A204.1 (cell line): Measurements from ENCODE around the gene CLK1.
"Not testable (repeated sequence)": the region's sequence is repeated elsewhere in the genome, so short reads cannot be mapped to it uniquely, and the experiment has no call there.

Source experiments
- FAIRE-seq: peaks from 2 replicates; lab custom pipeline; 2012; peaks lifted over from hg19 to GRCh38; lab: Jason Lieb, UNC

CLK1 gene

GRCh38 chr2:200851398-200852248, 12.8 kb downstream of the CLK1 start:
- FAIRE-seq = no peak

GRCh38 chr2:200850512-200851256, 13.8 kb downstream of the CLK1 start:
- FAIRE-seq = no peak

- FAIRE-seq = no peak
These were observed 16.5 kb downstream of the CLK1 start for GRCh38 chr2:200847939-200848338.

DNA sequence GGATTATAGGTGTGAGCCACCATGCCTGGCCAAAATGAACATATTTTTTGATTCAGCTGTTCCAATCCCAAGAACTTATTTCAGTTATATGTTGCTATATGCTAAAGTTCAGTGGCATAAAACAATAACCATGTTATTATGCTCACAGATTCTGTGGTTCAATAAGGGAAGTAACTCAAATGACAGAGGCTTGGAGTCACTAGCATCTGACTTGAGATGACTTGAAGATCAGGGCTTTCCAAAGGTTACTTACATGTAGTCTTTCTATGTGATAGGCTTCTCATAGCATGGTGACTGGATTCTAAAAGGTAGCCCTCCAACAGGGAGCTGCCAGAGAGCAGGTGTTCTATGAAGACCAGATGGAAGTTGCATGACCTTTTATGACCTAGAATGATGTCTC, 17.2 kb downstream of the CLK1 start:
- FAIRE-seq = no peak

GRCh38 chr2:200845669-200846325, 18.7 kb downstream of the CLK1 start:
- no peak for FAIRE-seq

- FAIRE-seq = no peak
These were observed 19.3 kb downstream of the CLK1 start for GRCh38 chr2:200845194-200845593.

DNA sequence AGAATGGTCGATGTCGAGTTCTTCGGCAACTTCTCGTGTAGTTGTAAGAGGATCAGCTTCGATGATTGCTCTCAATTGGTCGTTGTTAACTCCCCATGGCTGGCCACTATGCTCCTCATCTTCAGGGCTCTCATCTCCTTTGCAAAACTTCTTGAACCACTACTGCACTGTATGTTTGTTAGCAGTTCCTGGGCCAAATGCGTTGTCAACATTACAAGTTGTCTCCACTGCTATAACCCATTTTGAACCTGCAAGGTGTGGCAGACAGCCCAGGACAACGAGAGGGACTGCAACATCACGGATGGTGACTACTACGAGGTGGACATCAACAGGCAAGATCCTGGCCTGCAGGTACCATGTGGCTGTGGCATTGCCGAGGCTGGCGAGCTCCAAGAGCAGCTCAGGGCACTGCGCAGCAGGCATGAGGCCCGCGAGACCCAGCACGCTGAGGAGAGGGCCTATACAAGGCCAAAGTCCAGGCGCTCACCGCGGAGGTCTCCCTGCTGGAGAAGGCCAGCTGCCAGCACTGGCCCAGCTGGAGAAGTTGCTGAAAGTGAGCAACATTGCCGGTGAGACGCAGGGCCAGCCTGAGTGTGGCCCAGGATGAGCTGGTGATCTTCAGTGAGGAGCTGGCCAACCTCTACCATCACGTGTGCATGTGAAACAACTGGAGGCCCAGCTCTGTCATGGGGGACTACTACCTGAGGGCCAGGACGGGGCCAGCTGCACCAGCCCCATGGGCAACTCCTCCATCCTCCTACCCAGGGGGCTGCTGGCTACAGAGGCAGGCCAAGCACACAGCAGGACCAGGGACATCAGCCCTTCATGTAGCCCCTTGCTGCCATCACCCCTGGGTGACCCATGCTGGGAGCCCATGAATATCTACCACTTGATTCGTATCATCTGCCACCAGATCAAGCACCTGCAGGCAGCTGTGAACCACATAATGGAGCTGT, 20.2 kb downstream of the CLK1 start:
- FAIRE-seq = no peak

DNA sequence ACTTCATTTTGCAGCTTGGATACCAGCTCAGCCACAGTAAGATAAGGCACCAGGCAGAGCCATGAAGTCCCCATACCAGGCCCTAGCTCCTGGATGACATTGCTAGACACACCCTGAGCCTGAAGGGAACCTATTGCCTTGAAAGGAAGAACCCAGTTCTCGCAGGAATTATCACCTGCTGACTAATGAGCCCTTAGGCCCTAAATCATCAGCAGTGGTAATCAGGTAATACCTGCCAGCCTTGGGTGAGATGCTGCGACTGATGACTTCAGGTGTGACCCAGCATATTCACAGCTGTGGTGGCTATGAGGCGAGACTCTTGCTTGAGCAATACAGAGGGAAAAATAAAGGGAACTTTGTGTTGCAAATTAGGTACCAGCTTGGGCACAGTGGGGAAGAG, 24.9 kb downstream of the CLK1 start:
- FAIRE-seq = no peak

- FAIRE-seq = no peak
These were observed 29.8 kb downstream of the CLK1 start for GRCh38 chr2:200834701-200835100.

DNA sequence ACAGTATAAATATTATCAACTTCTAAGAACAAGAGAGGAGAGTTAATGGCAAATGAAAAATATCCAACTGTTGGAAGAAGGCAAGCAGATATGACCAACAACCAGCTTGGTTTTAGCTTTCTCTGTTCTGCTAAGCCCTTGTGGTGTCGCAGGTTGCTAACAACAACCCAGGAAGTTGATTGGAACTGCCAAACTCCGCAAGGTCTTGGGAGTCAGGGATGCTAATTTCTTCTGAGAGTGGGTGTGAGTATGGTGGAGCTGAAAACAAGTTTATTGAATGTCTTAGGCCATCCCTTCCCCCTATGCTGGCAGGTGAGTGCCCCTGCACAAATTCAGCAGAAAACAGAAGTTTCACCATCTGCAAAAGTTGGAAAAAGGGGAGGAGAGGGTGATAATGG, 35.2 kb downstream of the CLK1 start:
- no peak for FAIRE-seq

GRCh38 chr2:200828572-200829257, 35.7 kb downstream of the CLK1 start:
- FAIRE-seq = no peak

- FAIRE-seq = no peak
These were observed 36.4 kb downstream of the CLK1 start for GRCh38 chr2:200828104-200828503.

DNA sequence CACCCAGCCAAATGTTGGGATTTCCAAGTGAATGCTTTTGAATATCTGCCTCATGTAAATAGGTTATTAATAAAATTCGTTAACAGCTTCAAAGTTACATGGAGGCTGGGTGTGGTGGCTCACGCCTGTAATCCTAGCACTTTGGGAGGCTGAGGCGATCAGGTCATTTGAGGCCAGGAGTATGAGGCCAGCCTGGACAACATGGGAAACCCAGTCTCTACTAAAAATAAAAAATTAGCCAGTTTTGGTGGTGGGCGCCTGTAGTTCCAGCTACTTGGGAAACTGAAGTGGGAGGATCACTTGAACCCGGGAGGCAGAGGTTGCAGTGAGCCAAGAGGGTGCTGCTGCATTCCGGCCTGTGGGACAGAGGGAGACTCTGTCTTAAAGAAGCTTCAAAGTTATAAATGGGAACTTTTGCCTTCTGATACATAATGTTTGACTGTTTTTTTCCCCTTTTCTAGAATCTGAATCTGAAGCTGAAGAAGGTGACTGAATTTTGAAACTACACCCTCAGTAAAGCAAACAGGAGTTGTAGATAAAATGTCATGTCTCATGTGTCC, 42.7 kb downstream of the CLK1 start:
- no peak for FAIRE-seq

DNA sequence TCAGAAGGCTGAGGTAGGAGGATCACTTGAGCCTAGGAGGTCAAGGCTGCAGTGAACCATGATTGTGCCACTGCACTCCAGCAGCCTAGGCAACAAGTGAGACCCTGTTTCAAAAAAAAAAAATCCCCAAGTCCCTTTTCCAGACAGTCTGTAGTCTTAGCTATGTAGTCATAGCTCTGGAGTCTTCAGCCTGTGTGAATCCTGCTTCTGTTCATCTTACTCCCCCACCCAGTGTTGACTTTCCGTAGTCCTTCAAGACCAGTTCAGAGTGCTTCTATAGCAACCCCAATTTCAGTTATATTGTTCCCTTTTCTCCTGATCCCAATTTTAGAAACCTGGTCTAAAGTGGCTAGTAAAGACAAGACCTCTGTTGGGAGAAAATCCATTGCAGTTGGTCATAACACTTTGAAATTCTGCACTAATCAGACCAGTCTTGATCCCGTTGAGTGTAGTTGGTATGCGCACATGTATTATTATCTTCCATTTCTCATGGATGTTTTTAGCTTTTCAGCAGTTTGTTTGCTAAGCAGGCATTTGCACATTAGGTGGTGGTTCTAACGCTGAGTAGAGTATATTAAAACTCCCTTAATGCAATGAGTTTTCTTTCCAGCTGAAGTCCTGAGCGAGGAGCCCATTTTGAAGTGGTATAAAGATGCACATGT, 43.8 kb downstream of the CLK1 start:
- no peak for FAIRE-seq

DNA sequence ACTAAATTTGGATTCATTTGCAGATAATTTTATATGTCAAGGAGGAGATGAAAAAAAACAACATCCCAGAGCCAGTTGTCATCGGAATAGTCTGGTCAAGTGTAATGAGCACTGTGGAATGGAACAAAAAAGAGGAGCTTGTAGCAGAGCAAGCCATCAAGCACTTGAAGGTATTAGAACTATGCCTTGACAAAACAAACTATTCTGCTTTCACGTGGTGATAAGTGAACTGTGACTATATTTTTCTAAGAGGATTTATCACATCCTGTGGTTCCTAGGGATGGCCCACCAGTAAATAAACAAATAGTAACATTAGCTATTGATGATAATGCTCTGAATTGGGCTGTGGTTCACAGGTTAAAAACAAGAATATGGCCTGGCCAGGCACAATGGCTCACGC, 45.7 kb downstream of the CLK1 start:
- FAIRE-seq = not testable (repeated sequence)

- no peak for FAIRE-seq
These were observed 49.5 kb downstream of the CLK1 start for GRCh38 chr2:200814917-200815316.

GRCh38 chr2:200814276-200814815, 50.1 kb downstream of the CLK1 start:
- no peak for FAIRE-seq

- no peak for FAIRE-seq
These were observed 52.1 kb downstream of the CLK1 start for GRCh38 chr2:200812122-200813022.
